GM12874 (cell line): ENCODE results near the gene PIN4.

ENCODE experiments used
- TF ChIP-seq, protein P1 (sequence below): IDR thresholded peaks from 2 replicates; pipeline ENCODE4 v1.5.1; 2011; ENCODE audit warnings: low read depth, mild to moderate bottlenecking, control low read depth, low read length, moderate library complexity; ENCODE audit not compliant: insufficient read depth

PIN4 gene

DNA sequence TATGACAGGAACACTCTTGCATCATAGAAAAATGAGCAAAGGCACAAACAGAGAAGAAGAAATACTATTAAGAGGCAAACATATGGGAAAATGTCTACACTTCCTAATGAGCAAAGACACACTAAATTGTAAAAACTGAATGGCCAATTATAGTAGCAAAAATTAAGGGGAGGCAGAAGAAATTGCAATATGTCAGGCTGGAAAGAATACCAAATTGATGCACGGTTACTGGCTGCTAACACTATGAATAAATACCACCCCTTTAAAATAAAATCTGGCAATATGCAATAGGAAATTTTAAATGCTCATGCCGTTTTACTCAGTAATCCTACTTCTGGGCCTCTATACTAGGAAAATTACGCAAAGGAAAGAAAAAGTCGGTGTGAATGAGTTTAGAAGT lies 16.0 kb upstream of the PIN4 start:
- TF ChIP-seq, protein P1, sequence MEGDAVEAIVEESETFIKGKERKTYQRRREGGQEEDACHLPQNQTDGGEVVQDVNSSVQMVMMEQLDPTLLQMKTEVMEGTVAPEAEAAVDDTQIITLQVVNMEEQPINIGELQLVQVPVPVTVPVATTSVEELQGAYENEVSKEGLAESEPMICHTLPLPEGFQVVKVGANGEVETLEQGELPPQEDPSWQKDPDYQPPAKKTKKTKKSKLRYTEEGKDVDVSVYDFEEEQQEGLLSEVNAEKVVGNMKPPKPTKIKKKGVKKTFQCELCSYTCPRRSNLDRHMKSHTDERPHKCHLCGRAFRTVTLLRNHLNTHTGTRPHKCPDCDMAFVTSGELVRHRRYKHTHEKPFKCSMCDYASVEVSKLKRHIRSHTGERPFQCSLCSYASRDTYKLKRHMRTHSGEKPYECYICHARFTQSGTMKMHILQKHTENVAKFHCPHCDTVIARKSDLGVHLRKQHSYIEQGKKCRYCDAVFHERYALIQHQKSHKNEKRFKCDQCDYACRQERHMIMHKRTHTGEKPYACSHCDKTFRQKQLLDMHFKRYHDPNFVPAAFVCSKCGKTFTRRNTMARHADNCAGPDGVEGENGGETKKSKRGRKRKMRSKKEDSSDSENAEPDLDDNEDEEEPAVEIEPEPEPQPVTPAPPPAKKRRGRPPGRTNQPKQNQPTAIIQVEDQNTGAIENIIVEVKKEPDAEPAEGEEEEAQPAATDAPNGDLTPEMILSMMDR = no peak

DNA sequence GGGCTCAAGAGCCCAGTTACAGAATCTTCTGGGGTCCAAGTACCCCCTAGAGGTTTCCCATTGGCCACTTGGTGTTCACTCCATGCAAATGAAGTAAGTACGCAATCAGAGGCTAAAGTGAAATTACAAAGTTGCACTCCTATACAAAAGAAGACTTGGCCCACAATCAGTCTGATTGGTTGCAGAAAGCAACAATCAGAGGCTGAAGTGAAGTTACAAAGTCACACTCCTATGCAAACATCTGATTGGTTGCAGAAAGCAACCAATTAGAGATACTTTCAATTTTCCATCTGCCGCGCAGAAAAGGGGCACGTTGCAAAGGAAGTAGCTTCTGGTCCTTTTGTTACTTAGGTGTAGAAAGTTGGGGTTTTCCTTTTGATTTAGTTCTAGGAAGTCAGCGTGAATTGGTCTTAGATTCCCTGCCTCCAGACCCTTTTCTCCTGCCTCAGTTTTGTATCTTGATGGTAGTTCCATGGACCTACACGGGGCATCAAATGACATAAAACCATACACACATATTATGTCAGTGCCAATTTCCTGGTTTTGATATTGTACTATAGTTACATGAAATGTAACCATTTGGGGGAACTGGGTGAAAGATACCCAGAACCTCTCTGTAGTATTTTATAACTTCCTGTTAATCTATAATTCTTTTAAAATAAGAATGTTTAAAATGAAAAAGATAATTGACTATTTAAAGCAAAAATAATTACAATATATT lies 12.4 kb upstream of the PIN4 start:
- TF ChIP-seq, protein P1 = no peak

DNA sequence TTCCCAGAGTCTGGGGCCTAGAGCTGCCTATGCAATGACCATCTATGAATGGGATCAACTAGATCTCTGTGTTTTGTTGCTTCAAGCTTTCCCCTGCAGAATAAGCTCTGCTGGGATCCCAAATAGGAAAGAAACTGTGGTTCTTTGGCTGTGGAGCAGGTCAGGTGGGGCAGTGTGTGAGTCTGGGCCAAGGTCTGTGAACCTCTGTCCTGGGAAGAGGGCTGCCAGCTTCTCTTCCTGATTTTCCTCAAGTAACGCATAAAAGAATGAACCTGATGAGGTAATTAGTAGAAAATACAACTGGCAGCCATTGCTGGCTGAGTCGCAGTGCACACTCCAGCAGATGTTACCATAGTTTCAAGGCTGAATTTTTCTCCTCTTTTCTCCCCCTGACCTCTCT lies 4.6 kb upstream of the PIN4 start:
- TF ChIP-seq, protein P1 = no peak

DNA sequence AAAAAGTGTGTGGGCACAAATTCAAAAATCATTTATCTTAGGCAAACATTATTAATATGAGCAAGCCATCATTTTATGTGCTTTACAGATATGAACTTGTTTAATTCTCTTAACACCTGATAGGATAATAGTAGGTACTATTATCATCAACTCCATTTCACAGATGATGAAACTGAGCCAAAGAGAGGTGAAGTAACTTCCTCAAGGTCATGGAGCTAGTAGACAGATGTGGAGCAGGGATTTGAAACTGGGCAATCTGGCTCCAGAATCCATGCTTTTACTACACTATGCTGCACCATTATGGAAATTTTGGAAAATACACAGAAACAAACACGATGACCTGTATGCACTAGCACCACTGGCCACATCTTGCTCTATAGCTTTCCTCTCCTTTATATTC lies 1.0 kb upstream of the PIN4 start:
- TF ChIP-seq, protein P1 = no peak

DNA sequence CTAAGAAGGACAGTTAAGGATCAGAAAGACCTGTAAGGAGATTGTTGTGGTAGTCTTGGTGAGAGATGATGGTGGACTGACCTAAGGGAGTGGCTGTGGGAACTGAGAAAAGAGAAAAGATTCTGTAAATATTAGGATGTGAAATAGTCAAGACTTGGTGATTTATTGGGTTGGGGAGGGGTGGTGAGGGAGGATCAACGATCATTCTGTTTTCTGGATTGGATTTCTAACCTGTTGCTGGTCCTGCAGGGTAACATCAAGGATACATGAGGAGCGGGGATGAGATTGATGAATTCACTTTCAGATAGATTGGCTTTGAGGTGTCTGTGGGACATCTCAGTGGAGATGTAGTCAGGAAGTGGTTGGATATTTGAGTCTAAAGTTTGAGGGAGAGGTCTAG lies 1.4 kb downstream of the PIN4 start:
- TF ChIP-seq, protein P1 = no peak

DNA sequence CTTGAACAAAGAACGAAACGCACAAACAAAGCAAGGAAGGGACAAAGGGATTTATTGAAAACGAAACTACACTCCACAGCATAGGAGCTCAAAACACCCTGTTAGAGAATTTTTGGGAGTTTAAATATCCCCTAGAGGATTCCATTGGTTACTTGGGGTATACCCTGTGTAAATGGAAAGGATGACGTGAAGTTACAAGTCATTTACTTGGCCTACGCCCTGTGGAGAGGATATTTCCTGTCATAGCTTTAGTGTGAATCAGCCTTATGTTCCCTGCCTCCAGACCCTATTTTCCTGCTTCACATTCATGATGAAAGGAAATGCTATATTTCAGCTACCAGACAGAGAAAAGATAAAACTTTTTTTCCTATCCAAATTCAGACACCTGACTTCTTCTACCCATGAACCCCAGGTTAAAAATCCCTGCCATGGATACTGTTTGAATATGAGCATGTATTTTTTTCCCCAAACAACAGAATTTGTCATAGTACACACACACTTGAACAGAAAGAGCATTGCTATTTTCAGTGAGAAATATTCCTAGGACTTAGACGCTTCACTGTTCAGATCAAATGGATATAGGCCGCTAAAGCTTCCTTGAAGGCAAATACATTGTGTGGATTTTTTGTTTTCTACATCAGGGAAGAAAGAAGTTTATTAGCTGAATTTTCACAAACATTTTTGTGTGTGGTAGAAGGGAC lies 20.4 kb downstream of the PIN4 start:
- TF ChIP-seq, protein P1 = no peak

DNA sequence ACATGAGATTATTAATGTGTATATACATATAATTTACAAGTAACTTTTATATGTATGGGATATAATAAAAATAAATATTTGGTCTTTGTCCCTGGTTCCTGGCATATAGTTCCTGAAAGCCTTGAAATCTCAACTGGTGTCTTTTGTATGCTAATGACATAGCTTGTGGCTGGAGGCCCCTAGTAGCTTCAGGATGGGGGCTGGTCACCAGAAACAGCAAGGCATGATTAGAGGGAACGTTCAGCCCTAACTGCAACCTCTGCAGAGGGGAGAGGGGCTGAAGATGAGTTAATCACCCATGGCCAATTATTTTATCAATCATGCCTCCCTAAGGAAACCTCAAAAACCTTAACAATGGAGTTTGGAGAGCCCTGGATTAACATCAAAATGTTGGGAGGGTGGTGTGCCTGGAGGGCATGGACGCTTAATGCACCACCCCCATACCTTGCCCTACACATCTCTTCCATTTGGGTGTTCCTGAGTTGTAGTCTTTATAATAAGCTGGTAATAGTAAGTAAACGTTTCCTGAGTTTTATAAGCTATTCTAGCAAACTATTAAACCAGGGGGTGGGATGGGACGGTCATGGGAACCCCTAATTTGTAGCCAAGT lies 21.3 kb downstream of the PIN4 start:
- TF ChIP-seq, protein P1 = no peak
